ENCODE results near the gene IMPA2. TPM values are rescaled to one million over a fixed set of nuclear protein-coding genes. Genes with fewer than 3 reads are reported as not detected.

IMPA2 gene
- total and polyA plus RNA-seq, 2 experiments from 2014 or later: 75.6 to 130 TPM

GRCh38 chr18:12018861-12019260 lies 37.6 kb downstream of the IMPA2 start:
- H3K4me3 ChIP-seq: no peak overlapping the region
- DNase-seq (ENCODE audit: low spot score): no peak
- no peaks in the 10 kb centered on the region for H3K9me2 ChIP-seq (replicated peaks; ENCODE audit: insufficient read depth)
- no peaks in the 10 kb centered on the region for H3K9me3 ChIP-seq (ENCODE audit: low read depth)
- no peaks in the 10 kb centered on the region for H4K20me1 ChIP-seq (ENCODE audit: insufficient read depth, poor library complexity, severe bottlenecking)
- no peak for TF ChIP-seq EZH2 (IDR thresholded peaks at IDR 0.05; ENCODE audit: borderline replicate concordance)
- no peak for TF ChIP-seq EZH2phosphoT487 (IDR thresholded peaks at IDR 0.05; ENCODE audit: low read depth, severe bottlenecking, unreplicated experiment)
- TF ChIP-seq CTCF (IDR thresholded peaks at IDR 0.05; ENCODE audit: poor library complexity): no peak
- H3K27ac ChIP-seq: no peak overlapping the region
- peaks cover 18% of the 10 kb centered on the region for H3K4me1 ChIP-seq (ENCODE audit: insufficient read depth)
- WGBS (ENCODE audit: low lambda C conversion rate, missing lambda C conversion rate): 97% methylated on average over 7 of the region's 7 CpGs
- no peak overlapping the region for H2AFZ ChIP-seq
- H3K36me3 ChIP-seq (replicated peaks; ENCODE audit: insufficient read depth, low read depth): no peaks in the 10 kb centered on the region
- no peaks in the 10 kb centered on the region for H3K27me3 ChIP-seq
- no peak overlapping the region for H3K4me2 ChIP-seq
- H3K79me2 ChIP-seq: no peaks in the 10 kb centered on the region

GRCh38 chr18:12021077-12021476 lies 39.8 kb downstream of the IMPA2 start:
- no peak overlapping the region for H3K27ac ChIP-seq
- no peaks in the 10 kb centered on the region for H4K20me1 ChIP-seq (ENCODE audit: insufficient read depth, poor library complexity, severe bottlenecking)
- H3K9me2 ChIP-seq (replicated peaks; ENCODE audit: insufficient read depth): no peaks in the 10 kb centered on the region
- no peaks in the 10 kb centered on the region for H3K27me3 ChIP-seq
- H2AFZ ChIP-seq: no peak overlapping the region
- no peaks in the 10 kb centered on the region for H3K36me3 ChIP-seq (replicated peaks; ENCODE audit: insufficient read depth, low read depth)
- DNase-seq (ENCODE audit: low spot score): no peak
- H3K9me3 ChIP-seq (ENCODE audit: low read depth): no peaks in the 10 kb centered on the region
- TF ChIP-seq EZH2phosphoT487 (IDR thresholded peaks at IDR 0.05; ENCODE audit: low read depth, severe bottlenecking, unreplicated experiment): no peak
- TF ChIP-seq CTCF (IDR thresholded peaks at IDR 0.05; ENCODE audit: poor library complexity): no peak
- TF ChIP-seq EZH2 (IDR thresholded peaks at IDR 0.05; ENCODE audit: borderline replicate concordance): no peak
- 100% methylated on average over 2 of the region's 2 CpGs for WGBS (ENCODE audit: low lambda C conversion rate, missing lambda C conversion rate)
- H3K79me2 ChIP-seq: no peaks in the 10 kb centered on the region
- H3K4me3 ChIP-seq: no peak overlapping the region
- no peak overlapping the region for H3K4me2 ChIP-seq
- no peaks in the 10 kb centered on the region for H3K4me1 ChIP-seq (ENCODE audit: insufficient read depth)

DNA sequence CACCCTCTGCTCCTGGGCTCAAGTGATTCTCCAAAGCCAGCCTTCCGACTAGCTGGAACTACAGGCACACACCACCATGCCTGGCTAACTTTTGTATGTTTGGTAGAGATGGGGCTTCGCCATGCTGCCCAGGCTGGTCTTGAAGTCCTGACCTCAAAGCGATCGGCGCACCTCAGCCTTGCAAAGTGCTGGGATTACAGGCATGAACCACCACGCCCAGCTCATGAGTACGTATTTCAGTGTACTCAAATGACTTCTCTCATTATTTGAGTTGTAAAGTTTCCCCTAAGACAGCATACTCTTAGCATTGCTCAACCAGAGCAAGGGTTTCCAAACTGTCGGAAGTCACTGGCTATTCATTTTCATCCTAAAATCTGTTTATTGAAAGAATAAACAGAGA lies 40.3 kb downstream of the IMPA2 start:
- Histone ChIP-seq H3K27me3 (no peaks in the 10 kb centered on the region), H2AFZ (no peak overlapping the region), H4K20me1 (ENCODE audit: insufficient read depth, poor library complexity, severe bottlenecking) (no peaks in the 10 kb centered on the region), H3K36me3 (replicated peaks; ENCODE audit: insufficient read depth, low read depth) (no peaks in the 10 kb centered on the region), H3K79me2 (no peaks in the 10 kb centered on the region), H3K4me1 (ENCODE audit: insufficient read depth) (no peaks in the 10 kb centered on the region), H3K27ac (no peak overlapping the region), H3K9me2 (replicated peaks; ENCODE audit: insufficient read depth) (no peaks in the 10 kb centered on the region), H3K9me3 (ENCODE audit: low read depth) (no peaks in the 10 kb centered on the region), H3K4me3 (no peak overlapping the region), H3K4me2 (no peak overlapping the region)
- 90% methylated on average over 8 of the region's 8 CpGs for WGBS (ENCODE audit: low lambda C conversion rate, missing lambda C conversion rate)
- DNase-seq (ENCODE audit: low spot score): no peak
- TF ChIP-seq CTCF (IDR thresholded peaks at IDR 0.05; ENCODE audit: poor library complexity) (no peak), EZH2phosphoT487 (IDR thresholded peaks at IDR 0.05; ENCODE audit: low read depth, severe bottlenecking, unreplicated experiment) (no peak), EZH2 (IDR thresholded peaks at IDR 0.05; ENCODE audit: borderline replicate concordance) (no peak)

GRCh38 chr18:12023375-12023774 lies 42.1 kb downstream of the IMPA2 start:
- H2AFZ ChIP-seq: no peak overlapping the region
- H4K20me1 ChIP-seq (ENCODE audit: insufficient read depth, poor library complexity, severe bottlenecking): no peaks in the 10 kb centered on the region
- WGBS (ENCODE audit: low lambda C conversion rate, missing lambda C conversion rate): 94% methylated on average over 3 of the region's 3 CpGs
- DNase-seq (ENCODE audit: low spot score): no peak
- no peaks in the 10 kb centered on the region for H3K27me3 ChIP-seq
- no peaks in the 10 kb centered on the region for H3K4me1 ChIP-seq (ENCODE audit: insufficient read depth)
- H3K36me3 ChIP-seq (replicated peaks; ENCODE audit: insufficient read depth, low read depth): no peaks in the 10 kb centered on the region
- H3K27ac ChIP-seq: no peak overlapping the region
- H3K9me3 ChIP-seq (ENCODE audit: low read depth): no peaks in the 10 kb centered on the region
- H3K4me2 ChIP-seq: no peak overlapping the region
- no peak overlapping the region for H3K4me3 ChIP-seq
- no peaks in the 10 kb centered on the region for H3K9me2 ChIP-seq (replicated peaks; ENCODE audit: insufficient read depth)
- no peaks in the 10 kb centered on the region for H3K79me2 ChIP-seq
- no peak for TF ChIP-seq EZH2 (IDR thresholded peaks at IDR 0.05; ENCODE audit: borderline replicate concordance)

Measured in hepatocyte (in vitro differentiated cells).